SKM-1 (cell line): ENCODE data around the gene TRRAP.

ENCODE experiments used
- DNase-seq: peaks from one replicate; lab custom pipeline; 2025; ENCODE audit not compliant: unreplicated experiment; lab: John Stamatoyannopoulos, UW

Gene TRRAP

DNA sequence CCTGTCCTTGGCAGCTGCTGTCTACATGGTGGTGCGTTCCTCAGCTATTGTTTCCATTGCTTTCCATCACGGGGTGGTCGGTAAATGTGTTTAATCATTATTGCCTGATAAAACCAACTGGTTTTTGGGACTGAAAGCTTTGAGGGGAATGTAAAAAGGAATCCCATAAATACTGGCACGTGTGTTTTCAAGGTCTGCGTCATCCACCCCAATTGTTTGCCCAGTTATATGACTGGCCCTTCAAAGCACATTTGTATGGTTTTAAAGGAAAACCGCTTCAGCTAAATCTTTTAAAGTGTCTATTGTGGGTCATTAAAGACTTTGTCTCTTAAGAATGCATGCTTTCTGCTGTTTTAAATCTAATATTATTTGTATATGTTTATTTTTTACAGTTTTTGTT lies 65.0 kb downstream of the TRRAP start:
- DNase-seq, result no peak

DNA sequence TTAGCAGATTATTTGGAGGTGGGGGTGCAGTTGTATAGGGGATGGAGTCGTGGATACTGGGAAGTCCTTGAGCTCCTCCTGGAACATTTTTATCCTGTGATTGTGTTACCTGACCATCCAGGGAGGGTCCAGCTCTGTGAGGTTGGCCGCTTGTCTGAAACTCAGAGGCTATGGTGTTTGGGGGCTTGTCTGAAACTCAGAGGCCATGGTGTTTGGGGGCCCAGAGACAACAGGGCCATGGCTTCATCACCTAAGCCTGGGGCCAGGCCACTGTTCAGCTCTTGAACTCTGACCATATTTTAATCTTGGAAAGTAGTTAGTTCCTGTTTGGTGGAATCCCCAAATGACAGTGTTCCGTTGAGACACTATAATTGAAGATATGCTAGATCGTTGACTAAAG lies 66.1 kb downstream of the TRRAP start:
- DNase-seq, result no peak

DNA sequence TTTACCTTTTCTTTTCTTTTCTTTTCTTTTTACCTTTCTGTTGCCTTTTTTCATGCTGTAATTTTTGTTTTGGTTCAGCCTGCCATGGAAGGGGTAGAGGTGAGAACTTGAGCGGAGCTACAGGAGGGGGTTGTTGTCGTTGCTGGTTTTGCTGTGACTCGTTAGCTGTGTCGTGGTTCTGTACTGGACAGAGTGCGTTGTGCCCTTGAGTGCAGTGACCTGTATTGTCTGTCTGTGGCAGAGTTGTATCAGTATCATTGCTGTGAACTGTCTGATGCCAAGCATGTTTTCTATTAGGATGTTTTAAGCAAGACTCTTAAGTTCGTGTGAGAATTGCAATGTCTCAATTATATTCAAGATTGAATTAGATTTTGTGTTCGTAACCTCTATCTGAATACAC lies 67.5 kb downstream of the TRRAP start:
- no peak for DNase-seq

DNA sequence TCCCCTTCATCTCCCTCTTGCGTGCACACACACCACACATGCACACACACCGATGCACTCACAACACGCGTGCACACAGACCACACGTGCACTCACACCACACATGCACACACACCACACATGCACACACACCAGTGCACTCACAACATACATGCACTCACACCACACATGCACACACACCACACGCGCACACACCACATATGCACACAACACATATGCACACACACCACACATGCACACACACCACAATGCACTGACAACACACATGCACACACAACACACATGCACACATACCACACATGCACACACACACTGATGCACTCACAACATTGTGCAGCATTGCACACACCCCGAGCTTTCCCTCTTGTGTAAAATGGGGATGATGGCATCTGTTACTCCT lies 68.1 kb downstream of the TRRAP start:
- DNase-seq, result no peak

DNA sequence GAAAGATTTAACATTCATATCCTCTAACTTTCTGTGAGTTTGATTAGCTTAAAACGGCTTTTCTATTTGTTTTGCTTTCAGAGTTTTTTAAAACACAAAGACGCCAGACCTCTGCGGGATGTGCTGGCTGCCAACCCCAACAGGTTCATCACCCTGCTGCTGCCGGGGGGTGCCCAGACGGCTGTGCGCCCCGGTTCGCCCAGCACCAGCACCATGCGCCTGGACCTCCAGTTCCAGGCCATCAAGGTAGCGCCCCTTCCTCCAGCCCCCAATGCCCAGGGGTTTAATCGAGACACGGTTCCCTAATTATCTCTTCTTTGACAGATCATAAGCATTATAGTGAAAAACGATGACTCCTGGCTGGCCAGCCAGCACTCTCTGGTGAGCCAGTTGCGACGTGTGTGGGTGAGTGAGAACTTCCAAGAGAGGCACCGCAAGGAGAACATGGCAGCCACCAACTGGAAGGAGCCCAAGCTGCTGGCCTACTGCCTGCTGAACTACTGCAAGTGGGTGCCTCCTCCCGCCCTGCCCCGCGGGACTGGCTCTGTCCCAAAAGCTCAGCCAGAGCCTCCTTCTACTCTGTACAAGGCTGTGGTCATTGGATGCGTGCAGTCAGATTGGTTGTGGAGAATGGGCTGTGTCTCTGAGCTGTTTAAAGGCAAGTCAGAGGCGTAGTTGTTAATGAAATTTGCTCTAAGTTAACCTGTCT lies 71.2 kb downstream of the TRRAP start:
- no peak for DNase-seq

DNA sequence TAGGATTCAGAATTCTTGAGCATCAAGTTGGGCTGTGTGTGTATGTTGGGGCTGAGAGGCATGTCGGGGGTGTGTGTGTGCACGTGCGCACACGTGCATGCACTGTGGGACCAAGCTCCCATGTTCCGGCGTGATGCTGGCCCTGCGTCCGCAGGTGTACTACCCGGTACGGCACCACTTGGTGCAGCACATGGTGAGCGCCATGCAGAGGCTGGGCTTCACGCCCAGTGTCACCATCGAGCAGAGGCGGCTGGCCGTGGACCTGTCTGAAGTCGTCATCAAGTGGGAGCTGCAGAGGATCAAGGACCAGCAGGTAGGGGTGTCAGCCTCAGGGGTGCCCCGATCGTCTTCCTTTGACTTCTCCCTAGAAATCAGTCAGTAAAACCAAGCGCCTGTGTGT lies 77.7 kb downstream of the TRRAP start:
- DNase-seq, result no peak

DNA sequence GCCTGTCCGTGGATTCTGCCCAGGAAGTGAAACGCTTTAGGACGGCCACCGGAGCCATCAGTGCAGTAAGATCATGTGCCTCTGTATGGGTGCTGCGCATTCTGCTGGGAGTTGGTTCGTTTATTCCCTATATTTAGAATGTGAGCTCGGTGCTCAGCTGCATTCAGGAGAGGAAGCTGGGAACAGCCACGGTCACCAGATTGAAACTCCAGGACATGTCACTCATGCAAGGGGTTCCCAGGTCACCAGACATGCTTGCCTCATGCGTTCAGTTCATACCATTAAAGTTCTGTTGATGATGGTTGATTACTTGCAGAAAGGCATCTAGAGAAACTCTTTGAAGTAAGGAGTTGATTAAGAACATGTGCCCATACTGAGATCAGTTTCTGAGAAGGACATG lies 78.1 kb downstream of the TRRAP start:
- DNase-seq, result no peak

DNA sequence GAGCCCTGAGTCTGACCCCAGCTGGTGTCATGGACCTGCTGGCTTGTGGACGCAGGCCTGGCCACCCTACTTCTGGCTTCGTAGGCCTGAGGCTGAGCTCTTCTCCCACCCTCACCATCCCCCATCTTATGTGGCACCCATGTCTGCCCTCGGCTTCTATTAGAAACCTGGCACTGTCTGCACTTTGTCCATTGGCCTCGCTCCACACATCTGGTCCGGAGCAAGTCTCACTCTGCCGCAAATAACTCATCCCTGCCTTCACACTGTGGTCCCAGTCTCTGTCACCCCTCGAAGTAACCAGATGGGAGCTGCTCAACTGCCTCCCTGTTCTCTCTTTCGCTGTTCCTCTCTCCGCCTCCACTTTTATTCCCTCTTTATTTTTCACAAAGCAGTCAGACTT lies 78.6 kb downstream of the TRRAP start:
- DNase-seq, result no peak

DNA sequence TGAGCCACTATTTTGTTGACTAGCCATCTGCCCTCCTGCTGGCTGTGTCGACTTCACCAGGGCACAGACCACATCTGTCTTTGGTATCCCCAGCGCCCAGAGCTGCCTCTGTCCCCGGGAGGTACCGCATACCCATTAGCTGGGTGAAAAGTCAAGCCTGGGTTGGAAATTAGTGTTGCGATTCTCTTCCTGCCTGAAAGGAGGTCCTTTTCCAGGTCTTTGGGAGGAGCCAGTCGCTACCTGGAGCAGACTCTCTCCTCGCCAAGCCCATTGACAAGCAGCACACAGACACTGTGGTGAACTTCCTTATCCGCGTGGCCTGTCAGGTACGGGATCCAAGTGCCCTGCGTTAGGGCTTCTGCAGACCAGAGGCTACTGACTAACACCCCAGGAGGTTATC lies 79.4 kb downstream of the TRRAP start:
- no peak for DNase-seq

DNA sequence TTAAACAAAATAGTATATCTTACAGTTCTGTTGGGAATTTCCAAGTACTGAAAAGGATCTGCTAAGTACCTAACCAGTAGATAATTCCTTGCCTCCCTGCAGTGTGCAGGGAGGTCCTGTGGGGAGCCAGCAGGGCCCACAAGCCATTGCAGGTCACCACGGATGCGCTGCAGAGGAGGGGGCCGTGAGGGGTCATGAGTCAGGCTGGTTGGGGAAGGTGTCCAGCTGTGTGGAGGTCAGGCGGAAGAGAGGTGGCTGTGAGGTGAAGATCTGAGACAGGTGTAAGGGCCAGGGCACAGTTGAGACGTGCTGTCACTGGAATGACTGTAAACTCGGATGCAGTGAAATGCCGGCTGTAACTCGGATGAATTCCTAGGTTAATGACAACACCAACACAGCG lies 80.6 kb downstream of the TRRAP start:
- no peak for DNase-seq

DNA sequence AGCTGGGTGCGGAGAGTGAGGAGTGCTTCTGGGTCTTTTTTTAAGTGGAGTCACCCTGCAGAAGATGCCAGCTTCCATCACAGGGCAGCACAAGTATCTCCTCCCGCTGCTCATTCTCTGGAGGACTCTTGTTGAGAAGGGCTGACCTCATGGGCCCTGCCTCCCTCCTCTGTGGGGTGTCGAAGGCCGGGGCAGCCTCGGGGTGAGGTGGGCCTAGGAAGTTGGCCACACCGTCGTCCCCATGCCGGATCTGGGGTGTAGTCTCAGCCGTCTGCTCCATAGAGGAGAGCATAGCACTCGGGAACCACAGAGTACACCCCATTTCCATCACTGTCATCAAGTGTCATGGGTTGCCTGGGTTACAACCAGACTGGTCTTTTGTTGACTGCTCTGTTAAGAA lies 85.0 kb downstream of the TRRAP start:
- DNase-seq, result no peak

DNA sequence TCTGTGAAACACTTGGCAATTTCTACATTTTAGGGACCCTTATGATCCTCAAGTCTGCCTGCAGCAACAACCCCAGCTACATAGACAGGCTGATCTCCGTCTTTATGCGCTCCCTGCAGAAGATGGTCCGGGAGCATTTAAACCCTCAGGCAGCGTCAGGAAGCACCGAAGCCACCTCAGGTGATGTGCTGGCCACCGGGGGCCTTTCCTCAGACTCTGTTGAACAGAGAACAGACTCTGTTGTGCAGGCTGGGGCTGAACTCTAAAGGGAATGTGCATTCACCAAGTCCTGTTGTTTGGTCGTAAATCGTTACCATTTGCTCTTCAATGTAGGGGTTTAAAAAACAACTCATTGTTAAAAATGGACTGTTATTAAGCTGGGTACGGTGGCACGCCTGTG lies 86.3 kb downstream of the TRRAP start:
- no peak for DNase-seq

DNA sequence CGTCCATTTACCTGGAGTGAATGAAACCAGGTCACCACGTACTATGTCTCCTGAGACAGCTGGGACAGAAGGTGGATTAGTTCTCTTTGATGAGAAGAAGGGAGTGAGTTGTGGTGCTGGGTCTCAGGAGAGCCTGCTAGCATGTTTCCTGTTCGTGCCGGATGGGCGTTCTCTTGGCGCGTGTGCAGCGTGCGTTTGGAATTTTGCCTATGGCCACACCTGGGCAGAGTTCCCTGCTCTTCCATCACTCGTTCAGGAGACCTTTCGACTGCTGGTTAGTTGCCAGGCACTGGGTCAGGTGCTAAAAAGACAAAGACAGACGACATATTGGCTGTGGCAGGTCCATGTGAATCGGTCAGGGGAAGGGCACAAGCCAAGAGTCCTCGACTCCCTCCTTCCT lies 90.3 kb downstream of the TRRAP start:
- DNase-seq, result no peak

DNA sequence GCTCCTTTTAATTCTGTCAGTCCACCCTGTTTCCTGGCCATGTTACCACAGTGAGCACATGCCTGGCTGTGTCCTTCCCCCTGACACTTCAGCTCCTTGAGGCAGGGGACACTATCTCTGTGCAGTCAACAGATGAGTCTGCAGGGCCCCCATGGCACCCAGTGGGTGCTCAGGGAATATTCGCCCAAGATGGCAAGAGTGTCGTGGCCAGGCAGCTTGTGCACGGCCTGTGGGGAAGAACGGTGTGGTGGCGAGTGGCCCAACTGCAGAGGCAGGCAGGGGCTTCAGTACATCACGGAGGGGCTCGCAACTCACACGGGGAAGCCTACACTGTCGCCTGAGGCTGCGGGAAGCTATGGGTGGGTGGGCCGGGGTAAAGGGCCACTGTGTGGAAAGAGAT lies 91.1 kb downstream of the TRRAP start:
- no peak for DNase-seq

DNA sequence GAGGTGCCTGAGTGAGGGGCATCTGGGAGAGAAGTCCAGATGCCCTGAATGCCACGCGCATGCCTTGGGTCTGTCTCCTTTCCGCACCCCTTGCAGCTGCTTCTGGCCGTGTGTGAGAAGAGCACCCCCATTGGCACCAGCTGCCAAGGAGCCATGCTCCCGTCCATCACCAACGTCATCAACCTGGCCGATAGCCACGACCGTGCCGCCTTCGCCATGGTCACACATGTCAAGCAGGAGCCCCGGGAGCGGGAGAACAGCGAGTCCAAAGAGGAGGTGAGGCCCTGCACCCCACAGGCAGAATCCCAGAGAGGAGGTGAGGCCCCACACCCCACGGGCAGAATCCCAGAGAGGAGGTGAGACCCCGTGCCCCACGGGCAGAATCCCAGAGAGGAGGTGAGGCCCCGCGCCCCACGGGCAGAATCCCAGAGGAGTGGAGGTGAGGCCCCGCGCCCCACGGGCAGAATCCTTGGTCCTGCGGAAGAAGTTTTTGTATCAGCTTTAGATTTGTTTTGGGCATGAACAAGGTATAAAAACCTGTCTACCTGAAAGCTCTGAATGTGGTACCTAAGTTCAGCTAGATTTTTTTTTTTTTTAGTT lies 91.8 kb downstream of the TRRAP start:
- no peak for DNase-seq

DNA sequence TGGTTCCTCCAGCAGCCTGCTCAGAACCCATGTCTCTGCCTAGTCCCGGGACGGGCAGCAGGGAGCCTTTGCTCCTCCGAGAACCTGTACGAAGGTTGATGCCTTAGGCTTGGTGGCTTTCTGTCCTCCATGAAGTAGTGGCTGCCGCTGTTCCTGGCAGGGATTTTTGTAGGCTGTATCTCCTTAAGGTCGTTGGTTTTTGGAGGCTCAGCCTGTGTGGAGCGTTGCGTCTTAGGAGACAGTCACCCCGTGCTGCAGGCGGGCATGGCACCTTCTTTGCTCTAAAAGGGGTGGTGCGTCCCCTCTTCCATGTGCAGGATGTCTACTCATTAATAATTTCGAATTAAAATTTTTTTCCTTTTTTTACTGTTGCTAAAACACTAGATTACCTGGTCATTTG lies 92.5 kb downstream of the TRRAP start:
- DNase-seq, result no peak

DNA sequence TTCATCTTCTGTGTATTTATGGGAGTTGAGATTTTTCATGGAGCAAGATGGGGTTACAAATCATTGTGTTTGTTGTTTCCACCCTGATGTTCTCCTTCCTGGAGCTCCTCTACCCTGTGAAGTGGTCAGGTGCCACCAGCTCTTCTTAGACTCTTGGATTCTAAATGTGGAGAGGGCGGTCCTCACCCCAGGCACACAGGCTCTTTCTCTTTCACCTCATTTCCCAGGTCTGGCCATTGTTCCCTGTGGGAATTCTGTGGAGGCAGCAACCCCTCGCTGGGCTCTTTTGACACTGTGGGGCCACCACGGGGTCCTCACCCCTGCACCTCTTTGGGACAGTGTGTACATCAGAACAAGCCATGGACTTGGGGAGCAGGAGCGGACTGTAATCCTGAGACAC lies 95.9 kb downstream of the TRRAP start:
- no peak for DNase-seq

DNA sequence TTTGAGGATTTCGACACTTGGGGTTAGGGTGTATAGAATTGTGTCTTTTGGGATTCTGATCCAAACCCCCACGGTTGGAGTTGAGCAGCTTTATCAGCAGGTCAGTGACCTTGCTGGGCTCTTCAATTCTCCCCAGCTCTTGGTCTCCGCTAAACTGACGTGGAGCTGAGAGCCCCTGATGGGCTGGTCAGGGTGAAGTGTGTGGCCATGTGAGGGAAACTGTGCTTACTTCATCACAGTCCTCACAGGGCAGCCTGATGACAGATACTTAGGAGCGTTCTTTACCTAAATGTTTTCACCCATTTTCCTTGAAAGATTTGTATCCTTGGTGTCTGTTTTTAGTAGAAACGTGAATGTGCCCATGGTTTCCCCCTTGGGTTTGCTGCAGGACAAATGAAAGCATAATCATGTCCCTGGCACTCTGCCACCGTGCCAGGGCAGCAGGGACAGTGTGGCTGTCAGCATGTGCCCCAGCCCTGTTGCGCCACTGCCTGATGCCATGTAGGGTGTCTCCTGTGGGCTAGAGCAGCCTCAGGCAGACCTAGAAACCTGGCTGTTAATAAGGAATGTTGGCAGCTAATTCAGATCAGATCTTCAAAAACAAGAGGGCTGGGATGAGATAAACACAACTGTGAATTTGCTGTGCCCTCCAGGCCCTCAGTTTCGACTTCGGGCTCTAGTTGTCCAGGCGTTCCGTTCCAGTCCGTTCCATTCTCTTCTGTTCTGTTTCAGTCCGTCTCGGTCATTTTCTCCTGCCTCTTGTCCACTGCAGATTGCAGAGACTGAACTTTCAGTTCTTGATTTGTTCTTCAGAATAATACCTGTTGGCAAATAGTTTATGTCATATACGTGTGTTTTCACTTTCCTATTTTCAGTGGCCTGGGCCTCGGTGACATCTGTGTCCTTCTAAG lies 96.8 kb downstream of the TRRAP start:
- no peak for DNase-seq

DNA sequence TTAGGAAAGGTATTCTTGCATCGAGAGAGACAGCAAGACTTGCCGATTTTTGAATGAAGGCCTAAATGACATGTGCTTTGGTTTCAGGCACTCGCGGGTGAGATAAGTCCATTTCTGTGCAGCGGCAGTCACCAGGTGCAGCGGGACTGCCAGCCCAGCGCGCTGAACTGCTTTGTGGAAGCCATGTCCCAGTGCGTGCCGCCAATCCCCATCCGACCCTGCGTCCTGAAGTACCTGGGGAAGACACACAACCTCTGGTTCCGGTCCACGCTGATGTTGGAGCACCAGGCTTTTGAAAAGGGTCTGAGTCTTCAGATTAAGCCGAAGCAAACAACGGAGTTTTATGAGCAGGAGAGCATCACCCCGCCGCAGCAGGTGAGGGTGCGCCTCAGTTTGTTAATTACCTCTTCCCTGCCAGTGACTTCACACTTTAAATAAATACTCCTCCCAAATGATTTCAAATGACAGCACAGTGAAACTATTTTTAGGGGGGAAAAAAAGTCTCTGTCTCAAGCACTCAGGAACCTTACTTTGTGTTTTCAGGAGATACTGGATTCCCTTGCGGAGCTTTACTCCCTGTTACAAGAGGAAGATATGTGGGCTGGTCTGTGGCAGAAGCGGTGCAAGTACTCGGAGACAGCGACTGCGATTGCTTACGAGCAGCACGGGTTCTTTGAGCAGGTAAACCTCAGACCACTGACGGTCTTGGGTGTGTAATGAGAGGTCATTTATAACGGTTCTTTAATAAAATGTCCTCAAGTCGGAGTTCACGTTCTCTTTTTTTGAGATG lies 98.3 kb downstream of the TRRAP start:
- no peak for DNase-seq

DNA sequence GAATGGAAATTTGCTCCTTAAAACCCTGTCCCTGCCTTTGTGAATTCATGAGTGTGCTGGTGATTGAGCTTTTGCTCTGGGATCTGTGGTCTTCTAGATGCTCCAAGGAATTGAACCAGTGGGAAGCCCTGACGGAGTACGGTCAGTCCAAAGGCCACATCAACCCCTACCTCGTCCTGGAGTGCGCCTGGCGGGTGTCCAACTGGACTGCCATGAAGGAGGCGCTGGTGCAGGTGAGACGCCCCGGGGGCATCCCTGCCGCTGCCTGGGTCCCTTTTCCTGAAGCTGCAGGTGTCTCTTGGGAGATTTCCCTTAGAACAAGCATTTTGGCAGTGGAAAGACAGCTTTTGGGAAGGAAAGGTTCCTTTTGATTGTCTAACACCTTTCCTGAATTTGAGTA lies 100.3 kb downstream of the TRRAP start:
- DNase-seq, result no peak

DNA sequence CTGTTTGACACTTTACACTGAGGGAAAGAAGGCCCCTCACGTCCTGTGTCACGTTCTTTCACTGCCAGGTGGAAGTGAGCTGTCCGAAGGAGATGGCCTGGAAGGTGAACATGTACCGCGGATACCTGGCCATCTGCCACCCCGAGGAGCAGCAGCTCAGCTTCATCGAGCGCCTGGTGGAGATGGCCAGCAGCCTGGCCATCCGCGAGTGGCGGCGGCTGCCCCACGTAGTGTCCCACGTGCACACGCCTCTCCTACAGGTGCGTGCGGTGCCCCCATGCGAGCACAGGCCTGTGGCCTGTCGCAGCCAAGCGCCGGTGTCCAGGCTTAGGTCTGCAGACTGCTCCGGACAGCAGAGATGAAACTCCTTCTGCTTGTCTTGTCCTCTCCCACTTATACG lies 103.4 kb downstream of the TRRAP start:
- DNase-seq, result no peak
